HEK293 (cell line): ENCODE results near the gene SF1.
A peak's percentile ranks its signal among the peaks of the same experiment; 100 is the strongest.

ENCODE experiments used
- BCL11A ChIP-seq: fragments of 450-650 bp; formaldehyde crosslinking; IDR thresholded peaks from 2 replicates; pipeline ENCODE4 v1.5.1; 2016; ENCODE audit warnings: low read depth, missing biosample characterization, missing genetic modification characterization
- GFI1B ChIP-seq: fragments of 450-650 bp; formaldehyde crosslinking; IDR thresholded peaks from 2 replicates; pipeline ENCODE4 v1.5.1; 2016; ENCODE audit warnings: missing biosample characterization, missing genetic modification characterization
- GLIS1 ChIP-seq: fragments of 450-650 bp; formaldehyde crosslinking; IDR thresholded peaks from 2 replicates; pipeline ENCODE4 v1.5.1; 2016; ENCODE audit warnings: missing biosample characterization, missing genetic modification characterization
- HOXA7 ChIP-seq: sonication (generic); formaldehyde crosslinking; IDR thresholded peaks from 2 replicates; pipeline ENCODE4 v1.8.1; 2022; ENCODE audit warnings: missing genetic modification reagents, borderline replicate concordance
- HOXD13 ChIP-seq: sonication (generic); formaldehyde crosslinking; IDR thresholded peaks from 2 replicates; pipeline ENCODE4 v1.8.0; 2022; ENCODE audit warnings: missing genetic modification reagents, borderline replicate concordance
- KLF16 ChIP-seq: fragments of 450-650 bp; formaldehyde crosslinking; IDR thresholded peaks from 2 replicates; pipeline ENCODE4 v1.5.1; 2017; ENCODE audit warnings: missing biosample characterization, missing genetic modification characterization
- OSR2 ChIP-seq: fragments of 450-650 bp; formaldehyde crosslinking; IDR thresholded peaks from 2 replicates; pipeline ENCODE4 v1.5.1; 2016; ENCODE audit warnings: missing biosample characterization, missing genetic modification characterization
- PRDM10 ChIP-seq: fragments of 450-650 bp; formaldehyde crosslinking; IDR thresholded peaks from 2 replicates; pipeline ENCODE4 v1.5.1; 2016; ENCODE audit warnings: missing biosample characterization, missing genetic modification characterization
- RBAK ChIP-seq: fragments of 450-650 bp; formaldehyde crosslinking; IDR thresholded peaks from 2 replicates; pipeline ENCODE4 v1.5.1; 2016; ENCODE audit warnings: missing biosample characterization, missing genetic modification characterization
- SETDB1 ChIP-seq: IDR thresholded peaks from one replicate; pipeline ENCODE4 v1.6.1; 2017; ENCODE audit warnings: mild to moderate bottlenecking, low read length, moderate library complexity, mixed read lengths; ENCODE audit not compliant: insufficient read length
- ZBTB44 ChIP-seq: fragments of 450-650 bp; IDR thresholded peaks from 2 replicates; pipeline ENCODE4 v1.5.1; 2018; ENCODE audit warnings: missing biosample characterization, mild to moderate bottlenecking, missing genetic modification characterization
- ZNF155 ChIP-seq: fragments of 450-650 bp; formaldehyde crosslinking; IDR thresholded peaks from 2 replicates; pipeline ENCODE4 v1.5.1; 2016; ENCODE audit warnings: missing biosample characterization, missing genetic modification characterization
- ZNF23 ChIP-seq: fragments of 450-650 bp; formaldehyde crosslinking; IDR thresholded peaks from 2 replicates; pipeline ENCODE4 v1.5.1; 2016; ENCODE audit warnings: missing biosample characterization, missing genetic modification characterization, borderline replicate concordance
- ZNF239 ChIP-seq: fragments of 450-650 bp; formaldehyde crosslinking; IDR thresholded peaks from 2 replicates; pipeline ENCODE4 v1.5.1; 2016; ENCODE audit warnings: missing biosample characterization, missing genetic modification characterization
- ZNF362 ChIP-seq: fragments of 450-650 bp; formaldehyde crosslinking; IDR thresholded peaks from 2 replicates; pipeline ENCODE4 v1.5.1; 2016; ENCODE audit warnings: missing biosample characterization, missing genetic modification characterization
- ZNF510 ChIP-seq: fragments of 450-650 bp; formaldehyde crosslinking; IDR thresholded peaks from 2 replicates; pipeline ENCODE4 v1.5.1; 2018; ENCODE audit warnings: mild to moderate bottlenecking, missing genetic modification characterization, missing biosample characterization; ENCODE audit not compliant: insufficient replicate concordance
- ZNF544 ChIP-seq: fragments of 450-650 bp; formaldehyde crosslinking; IDR thresholded peaks from 2 replicates; pipeline ENCODE4 v1.5.0; 2017; ENCODE audit warnings: missing biosample characterization, missing genetic modification characterization
- ZNF549 ChIP-seq: fragments of 450-650 bp; IDR thresholded peaks from 2 replicates; pipeline ENCODE4 v1.5.1; 2018; ENCODE audit warnings: missing biosample characterization, missing genetic modification characterization, mild to moderate bottlenecking, inconsistent platforms, moderate library complexity
- ZNF555 ChIP-seq: fragments of 450-650 bp; formaldehyde crosslinking; conservative IDR thresholded peaks from 2 replicates; pipeline ENCODE4 v1.5.1; 2017; ENCODE audit warnings: missing biosample characterization, mild to moderate bottlenecking, missing genetic modification characterization, inconsistent platforms
- ZNF585B ChIP-seq: fragments of 450-650 bp; formaldehyde crosslinking; IDR thresholded peaks from 2 replicates; pipeline ENCODE4 v1.5.1; 2016; ENCODE audit warnings: missing biosample characterization, missing genetic modification characterization
- ZNF624 ChIP-seq: fragments of 450-650 bp; formaldehyde crosslinking; IDR thresholded peaks from 2 replicates; pipeline ENCODE4 v1.5.1; 2017; ENCODE audit warnings: missing biosample characterization, missing genetic modification characterization
- ZNF654 ChIP-seq: fragments of 450-650 bp; formaldehyde crosslinking; IDR thresholded peaks from 2 replicates; pipeline ENCODE4 v1.5.1; 2016; ENCODE audit warnings: low read depth, missing biosample characterization, missing genetic modification characterization
- ZNF664 ChIP-seq: fragments of 450-650 bp; formaldehyde crosslinking; IDR thresholded peaks from 2 replicates; pipeline ENCODE4 v1.5.1; 2016; ENCODE audit warnings: missing biosample characterization, missing genetic modification characterization
- ZNF785 ChIP-seq: fragments of 450-650 bp; formaldehyde crosslinking; IDR thresholded peaks from 2 replicates; pipeline ENCODE4 v1.5.1; 2016; ENCODE audit warnings: missing biosample characterization, missing genetic modification characterization
- ZSCAN16 ChIP-seq: fragments of 450-650 bp; formaldehyde crosslinking; IDR thresholded peaks from 2 replicates; pipeline ENCODE4 v1.5.1; 2016; ENCODE audit warnings: missing biosample characterization, missing genetic modification characterization
- TF ChIP-seq, protein P1 (sequence below): fragments of 450-650 bp; formaldehyde crosslinking; IDR thresholded peaks from 2 replicates; pipeline ENCODE4 v1.5.1; 2016; ENCODE audit warnings: missing biosample characterization, missing genetic modification characterization, borderline replicate concordance
- TF ChIP-seq, protein P2 (sequence below): fragments of 450-650 bp; formaldehyde crosslinking; IDR thresholded peaks from 2 replicates; pipeline ENCODE4 v1.5.1; 2016; ENCODE audit warnings: missing biosample characterization, missing genetic modification characterization

Gene SF1

DNA sequence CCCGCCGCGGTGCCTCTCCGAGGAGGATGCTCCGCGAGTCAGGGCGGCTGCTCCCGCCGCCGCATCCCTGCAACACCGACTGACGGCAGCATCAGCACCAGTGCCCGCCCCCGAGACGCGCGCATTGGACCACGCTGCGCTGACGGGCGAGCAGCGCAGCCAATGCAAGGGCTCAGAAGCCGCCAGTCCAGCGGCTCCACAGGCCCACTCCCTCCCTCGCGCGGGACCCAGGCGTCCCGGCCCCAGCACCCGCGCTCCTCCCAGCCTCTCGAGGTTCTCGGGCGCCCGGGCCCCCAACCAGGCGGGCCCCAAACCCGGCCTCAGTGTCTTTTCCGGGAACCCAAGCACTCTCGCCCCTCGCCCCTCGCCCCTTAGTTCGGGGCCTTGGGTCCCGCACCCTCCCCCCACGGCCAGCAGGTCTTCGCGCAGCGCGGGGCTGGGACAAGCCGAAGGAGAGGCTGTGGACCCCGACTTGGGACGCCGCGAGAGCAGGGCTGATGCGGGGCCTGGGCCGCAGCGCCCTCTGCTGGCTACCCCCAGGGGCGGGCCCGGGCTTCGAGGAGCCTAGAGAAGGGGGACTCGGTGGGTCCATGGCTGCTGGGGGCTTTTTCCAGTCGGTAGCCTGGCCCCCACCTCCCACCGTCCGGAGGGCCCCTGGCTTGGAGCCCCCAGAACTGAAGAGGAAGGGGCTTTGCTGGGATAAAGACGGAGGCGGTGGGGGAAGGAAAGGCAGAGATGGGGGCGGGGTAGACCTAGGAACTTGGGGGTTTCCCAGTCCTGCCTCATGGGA is 55.0 kb downstream of the SF1 start, which contains the start of gene NRXN2 (continued):
- TF ChIP-seq, protein P1, sequence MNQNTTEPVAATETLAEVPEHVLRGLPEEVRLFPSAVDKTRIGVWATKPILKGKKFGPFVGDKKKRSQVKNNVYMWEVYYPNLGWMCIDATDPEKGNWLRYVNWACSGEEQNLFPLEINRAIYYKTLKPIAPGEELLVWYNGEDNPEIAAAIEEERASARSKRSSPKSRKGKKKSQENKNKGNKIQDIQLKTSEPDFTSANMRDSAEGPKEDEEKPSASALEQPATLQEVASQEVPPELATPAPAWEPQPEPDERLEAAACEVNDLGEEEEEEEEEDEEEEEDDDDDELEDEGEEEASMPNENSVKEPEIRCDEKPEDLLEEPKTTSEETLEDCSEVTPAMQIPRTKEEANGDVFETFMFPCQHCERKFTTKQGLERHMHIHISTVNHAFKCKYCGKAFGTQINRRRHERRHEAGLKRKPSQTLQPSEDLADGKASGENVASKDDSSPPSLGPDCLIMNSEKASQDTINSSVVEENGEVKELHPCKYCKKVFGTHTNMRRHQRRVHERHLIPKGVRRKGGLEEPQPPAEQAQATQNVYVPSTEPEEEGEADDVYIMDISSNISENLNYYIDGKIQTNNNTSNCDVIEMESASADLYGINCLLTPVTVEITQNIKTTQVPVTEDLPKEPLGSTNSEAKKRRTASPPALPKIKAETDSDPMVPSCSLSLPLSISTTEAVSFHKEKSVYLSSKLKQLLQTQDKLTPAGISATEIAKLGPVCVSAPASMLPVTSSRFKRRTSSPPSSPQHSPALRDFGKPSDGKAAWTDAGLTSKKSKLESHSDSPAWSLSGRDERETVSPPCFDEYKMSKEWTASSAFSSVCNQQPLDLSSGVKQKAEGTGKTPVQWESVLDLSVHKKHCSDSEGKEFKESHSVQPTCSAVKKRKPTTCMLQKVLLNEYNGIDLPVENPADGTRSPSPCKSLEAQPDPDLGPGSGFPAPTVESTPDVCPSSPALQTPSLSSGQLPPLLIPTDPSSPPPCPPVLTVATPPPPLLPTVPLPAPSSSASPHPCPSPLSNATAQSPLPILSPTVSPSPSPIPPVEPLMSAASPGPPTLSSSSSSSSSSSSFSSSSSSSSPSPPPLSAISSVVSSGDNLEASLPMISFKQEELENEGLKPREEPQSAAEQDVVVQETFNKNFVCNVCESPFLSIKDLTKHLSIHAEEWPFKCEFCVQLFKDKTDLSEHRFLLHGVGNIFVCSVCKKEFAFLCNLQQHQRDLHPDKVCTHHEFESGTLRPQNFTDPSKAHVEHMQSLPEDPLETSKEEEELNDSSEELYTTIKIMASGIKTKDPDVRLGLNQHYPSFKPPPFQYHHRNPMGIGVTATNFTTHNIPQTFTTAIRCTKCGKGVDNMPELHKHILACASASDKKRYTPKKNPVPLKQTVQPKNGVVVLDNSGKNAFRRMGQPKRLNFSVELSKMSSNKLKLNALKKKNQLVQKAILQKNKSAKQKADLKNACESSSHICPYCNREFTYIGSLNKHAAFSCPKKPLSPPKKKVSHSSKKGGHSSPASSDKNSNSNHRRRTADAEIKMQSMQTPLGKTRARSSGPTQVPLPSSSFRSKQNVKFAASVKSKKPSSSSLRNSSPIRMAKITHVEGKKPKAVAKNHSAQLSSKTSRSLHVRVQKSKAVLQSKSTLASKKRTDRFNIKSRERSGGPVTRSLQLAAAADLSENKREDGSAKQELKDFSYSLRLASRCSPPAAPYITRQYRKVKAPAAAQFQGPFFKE (tag by site-specific recombination) = no peak
- TF ChIP-seq ZNF585B (no peak), OSR2 (no peak), PRDM10 (tag by site-specific recombination) (0 out of 2 replicates have a peak, but pooled peaks have one; percentile 14), ZNF654 (peak; percentile 56), ZNF664 (tag by site-specific recombination) (no peak), KLF16 (no peak; the same call in 1 of the 2 replicates), ZNF510 (tag by site-specific recombination) (no peak), ZBTB44 (no peak), ZNF155 (no peak), ZSCAN16 (tag by site-specific recombination) (no peak), SETDB1 (no peak), GFI1B (tag by site-specific recombination) (no peak), BCL11A (tag by site-specific recombination) (no peak), ZNF785 (tag by site-specific recombination) (no peak), ZNF23 (tag by site-specific recombination) (no peak), ZNF549 (tag by site-specific recombination) (no peak), ZNF624 (tag by site-specific recombination) (no peak), HOXD13 (CRISPR knock-in tag) (no peak), ZNF362 (no peak), RBAK (no peak), ZNF555 (no peak), GLIS1 (tag by site-specific recombination) (peak; percentile 63), ZNF239 (no peak), HOXA7 (CRISPR knock-in tag) (no peak), ZNF544 (no peak)
- TF ChIP-seq, protein P2, sequence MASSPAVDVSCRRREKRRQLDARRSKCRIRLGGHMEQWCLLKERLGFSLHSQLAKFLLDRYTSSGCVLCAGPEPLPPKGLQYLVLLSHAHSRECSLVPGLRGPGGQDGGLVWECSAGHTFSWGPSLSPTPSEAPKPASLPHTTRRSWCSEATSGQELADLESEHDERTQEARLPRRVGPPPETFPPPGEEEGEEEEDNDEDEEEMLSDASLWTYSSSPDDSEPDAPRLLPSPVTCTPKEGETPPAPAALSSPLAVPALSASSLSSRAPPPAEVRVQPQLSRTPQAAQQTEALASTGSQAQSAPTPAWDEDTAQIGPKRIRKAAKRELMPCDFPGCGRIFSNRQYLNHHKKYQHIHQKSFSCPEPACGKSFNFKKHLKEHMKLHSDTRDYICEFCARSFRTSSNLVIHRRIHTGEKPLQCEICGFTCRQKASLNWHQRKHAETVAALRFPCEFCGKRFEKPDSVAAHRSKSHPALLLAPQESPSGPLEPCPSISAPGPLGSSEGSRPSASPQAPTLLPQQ (tag by site-specific recombination) = peak; percentile 97
